GM18511 (cell line): ENCODE data around the gene CDH7.

Experiments
- ATAC-seq: cut with Tn5 transposase; IDR thresholded peaks from one replicate; pipeline ENCODE4 v1.9.1; 2021; ENCODE audit warnings: mild to moderate bottlenecking, moderate library complexity; ENCODE audit not compliant: unreplicated experiment

Gene CDH7

DNA sequence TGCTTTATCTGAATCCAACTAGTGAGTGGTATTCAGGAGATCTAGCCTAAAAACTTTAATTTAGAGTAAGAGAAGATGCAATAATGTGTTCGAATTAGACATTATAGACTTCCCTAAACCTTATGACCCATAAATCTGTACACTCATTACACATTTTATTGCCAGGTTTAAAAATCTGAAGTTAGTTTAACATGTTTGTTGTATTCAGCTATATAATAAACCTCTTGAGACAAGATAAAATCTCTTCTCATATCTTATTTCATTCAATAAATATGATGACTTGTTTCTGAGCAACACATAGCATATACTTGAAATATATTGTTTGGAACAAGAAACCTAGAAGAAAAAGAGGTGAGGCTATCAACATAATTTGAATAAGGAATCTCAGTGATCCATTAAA is 150.7 kb downstream of the CDH7 start:
- ATAC-seq = no peak

DNA sequence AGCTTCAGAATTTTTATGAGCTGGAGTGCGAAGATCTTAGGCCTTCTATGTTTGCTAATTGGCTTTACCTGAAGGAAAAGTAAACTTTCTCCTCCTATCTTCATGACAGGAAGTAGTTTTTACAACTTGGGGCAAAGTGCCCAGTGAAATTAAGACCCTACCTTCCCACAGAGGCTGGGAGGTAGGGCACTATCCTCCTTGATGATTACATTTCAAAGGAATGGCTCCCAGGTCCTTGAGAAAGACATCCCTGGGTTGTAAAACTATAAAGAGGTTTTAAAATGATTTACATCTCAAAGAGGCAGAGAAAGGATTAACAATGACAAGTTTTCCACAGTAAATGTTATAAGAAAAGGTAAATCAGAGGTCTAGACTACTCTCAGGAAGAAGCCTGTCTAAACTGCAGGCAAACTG is 155.8 kb downstream of the CDH7 start:
- ATAC-seq = no peak

- no peak for ATAC-seq
These were observed 156.5 kb downstream of the CDH7 start for GRCh38 chr18:65907281-65907680.

- no peak for ATAC-seq
These were observed 168.2 kb downstream of the CDH7 start for GRCh38 chr18:65919018-65919417.

- no peak for ATAC-seq
These were observed 168.9 kb downstream of the CDH7 start for GRCh38 chr18:65919663-65920062.

GRCh38 chr18:65922103-65922502 is 171.3 kb downstream of the CDH7 start:
- ATAC-seq = no peak

- ATAC-seq = no peak
These were observed 174.1 kb downstream of the CDH7 start for GRCh38 chr18:65924904-65925303.

DNA sequence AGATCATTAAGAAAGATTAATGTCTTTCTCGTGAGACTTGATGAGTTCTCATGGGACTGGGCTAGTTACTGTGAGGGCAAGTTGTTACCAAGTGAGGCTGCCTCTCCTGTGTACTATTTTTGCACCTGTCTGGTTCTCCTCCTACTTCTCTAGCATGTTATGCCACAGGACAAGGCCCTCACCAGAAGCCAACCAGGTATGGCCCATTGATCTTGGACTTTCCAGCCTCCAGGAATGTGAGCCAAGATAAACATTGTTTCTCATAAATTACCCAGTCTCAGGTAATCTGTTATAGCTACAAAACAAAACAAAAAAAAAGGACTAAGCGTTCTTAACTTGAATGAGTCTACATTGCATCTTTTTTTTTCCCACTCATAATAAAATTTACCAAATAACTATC is 184.1 kb downstream of the CDH7 start:
- no peak for ATAC-seq

GRCh38 chr18:65936678-65937077 is 185.9 kb downstream of the CDH7 start:
- no peak for ATAC-seq

- no peak for ATAC-seq
These were observed 186.4 kb downstream of the CDH7 start for GRCh38 chr18:65937180-65937579.

DNA sequence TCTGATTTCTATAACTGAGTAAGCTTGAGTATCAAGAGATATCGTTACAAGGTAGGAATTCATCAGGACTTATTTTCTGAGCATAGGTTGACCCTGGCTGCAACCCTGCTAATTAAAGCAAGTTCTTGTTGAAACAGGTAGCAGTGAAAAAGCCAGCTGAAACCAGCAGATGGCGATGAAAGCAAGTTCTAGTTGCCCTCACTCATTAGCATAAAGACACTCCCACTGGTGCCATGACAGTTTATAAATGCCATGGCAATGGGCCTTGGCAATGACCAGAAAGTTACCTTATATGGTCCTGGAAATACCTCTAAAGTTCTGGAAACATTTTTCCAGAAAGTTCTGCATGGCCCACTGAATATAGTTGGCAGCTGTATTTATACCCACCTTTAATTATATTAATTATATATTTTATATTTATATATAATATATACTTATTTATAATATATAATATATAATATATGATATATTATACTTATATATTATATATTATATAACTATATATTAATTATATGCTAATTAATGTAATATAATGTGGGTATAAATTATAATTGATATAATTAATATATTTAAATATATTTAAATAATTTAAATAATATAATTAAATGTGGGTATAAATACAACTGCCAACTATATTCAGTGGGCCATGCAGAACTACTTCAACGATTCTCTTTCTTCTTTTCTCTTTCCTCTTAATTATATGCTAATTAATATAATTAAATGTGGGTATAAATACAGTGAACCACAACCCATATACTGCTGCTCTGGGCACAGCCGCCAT is 188.0 kb downstream of the CDH7 start:
- peak; percentile 88 for ATAC-seq
